ENCODE data around the gene CDH18.

DNA sequence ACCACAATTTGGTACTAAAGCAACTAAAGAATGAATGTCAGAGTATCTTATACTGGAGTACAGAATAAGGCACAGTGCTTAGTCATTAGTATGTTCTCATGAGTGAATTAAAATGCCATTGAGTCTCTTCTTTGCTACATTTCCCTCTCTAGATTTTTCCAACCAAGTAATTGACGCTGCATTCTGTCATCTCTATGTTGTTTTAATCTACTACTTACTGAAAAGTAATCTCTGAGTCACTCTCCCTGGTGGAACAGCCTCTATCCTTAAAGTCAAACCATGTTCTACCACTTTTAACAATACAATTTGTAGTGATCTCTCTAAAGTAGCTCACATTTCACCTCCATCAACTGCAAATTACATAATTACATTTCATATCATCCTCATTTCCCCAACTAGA, 495.1 kb downstream of the CDH18 start:
- TF ChIP-seq, protein P1, sequence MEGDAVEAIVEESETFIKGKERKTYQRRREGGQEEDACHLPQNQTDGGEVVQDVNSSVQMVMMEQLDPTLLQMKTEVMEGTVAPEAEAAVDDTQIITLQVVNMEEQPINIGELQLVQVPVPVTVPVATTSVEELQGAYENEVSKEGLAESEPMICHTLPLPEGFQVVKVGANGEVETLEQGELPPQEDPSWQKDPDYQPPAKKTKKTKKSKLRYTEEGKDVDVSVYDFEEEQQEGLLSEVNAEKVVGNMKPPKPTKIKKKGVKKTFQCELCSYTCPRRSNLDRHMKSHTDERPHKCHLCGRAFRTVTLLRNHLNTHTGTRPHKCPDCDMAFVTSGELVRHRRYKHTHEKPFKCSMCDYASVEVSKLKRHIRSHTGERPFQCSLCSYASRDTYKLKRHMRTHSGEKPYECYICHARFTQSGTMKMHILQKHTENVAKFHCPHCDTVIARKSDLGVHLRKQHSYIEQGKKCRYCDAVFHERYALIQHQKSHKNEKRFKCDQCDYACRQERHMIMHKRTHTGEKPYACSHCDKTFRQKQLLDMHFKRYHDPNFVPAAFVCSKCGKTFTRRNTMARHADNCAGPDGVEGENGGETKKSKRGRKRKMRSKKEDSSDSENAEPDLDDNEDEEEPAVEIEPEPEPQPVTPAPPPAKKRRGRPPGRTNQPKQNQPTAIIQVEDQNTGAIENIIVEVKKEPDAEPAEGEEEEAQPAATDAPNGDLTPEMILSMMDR (conservative IDR thresholded peaks at IDR 0.05; ENCODE audit: low read length): no peak
- TF ChIP-seq EZH2phosphoT487 (IDR thresholded peaks at IDR 0.05; ENCODE audit: borderline replicate concordance, low read depth, low read length): no peak
